Kasumi-1 (cell line): ENCODE data around the gene LARP4B.
"Not testable (repeated sequence)": the region's sequence is repeated elsewhere in the genome, so short reads cannot be mapped to it uniquely, and the experiment has no call there.

Source experiments
- DNase-seq, 2 experiments: peaks; one replicate each; lab custom pipeline; 2025; lab: John Stamatoyannopoulos, UW

Gene LARP4B

GRCh38 chr10:786633-787474 is 144.7 kb downstream of the LARP4B start:
- no peak for DNase-seq

DNA sequence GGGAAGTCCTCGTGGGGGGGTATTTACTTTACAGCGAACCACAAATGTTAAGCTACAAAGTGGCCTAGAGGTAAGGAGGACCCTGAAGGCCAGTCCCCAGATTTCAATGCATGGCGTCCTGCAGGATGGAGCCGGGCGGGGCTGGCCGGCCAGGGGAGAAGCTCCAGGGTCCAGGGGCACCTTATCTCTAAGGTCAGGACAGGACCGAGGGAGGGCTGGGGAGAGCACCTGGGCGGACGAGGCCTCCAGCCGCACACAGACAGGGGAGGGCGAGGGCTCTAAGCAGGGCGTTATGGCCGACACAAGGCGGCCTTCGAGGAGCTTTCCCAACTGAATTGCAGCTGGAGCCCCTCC is 145.7 kb downstream of the LARP4B start:
- no peak for DNase-seq

DNA sequence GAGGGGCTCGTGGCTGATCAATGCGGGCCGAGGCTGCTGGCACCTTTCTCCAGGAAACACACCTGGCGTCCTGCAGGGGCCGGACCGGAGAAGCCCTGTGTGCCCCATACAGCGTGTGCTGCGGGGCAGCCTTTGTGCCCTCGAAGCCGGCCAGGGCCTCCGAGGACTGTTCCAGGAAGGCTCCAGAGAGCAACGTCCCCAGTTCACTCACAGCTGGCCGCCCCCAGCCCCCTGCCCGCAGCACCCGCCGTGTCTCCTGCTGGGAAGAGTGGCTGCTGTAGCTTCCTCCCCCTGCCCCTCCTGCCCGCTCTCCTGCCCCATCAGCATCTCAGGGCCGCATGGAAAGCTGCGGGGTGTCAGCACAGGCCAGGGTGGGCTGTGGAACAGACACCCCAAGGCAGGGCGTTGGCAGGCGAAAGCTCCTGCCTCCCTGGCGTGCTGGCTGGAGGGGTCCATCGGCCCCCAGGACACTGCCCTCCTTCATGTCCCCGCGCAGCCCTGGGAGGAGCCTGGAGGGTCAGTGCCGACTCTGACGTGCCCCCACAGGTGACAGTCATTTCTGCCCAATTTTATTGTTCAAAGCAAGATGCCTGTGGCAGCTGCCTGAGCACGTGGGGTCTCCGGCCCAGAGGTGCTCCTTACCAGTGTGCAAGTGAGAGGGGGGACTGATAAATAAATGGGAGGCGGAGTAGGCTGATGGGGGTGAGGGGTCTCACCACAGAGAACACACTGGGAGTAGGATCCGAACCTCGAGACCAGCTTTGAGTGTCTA is 146.2 kb downstream of the LARP4B start:
- no peak for DNase-seq

DNA sequence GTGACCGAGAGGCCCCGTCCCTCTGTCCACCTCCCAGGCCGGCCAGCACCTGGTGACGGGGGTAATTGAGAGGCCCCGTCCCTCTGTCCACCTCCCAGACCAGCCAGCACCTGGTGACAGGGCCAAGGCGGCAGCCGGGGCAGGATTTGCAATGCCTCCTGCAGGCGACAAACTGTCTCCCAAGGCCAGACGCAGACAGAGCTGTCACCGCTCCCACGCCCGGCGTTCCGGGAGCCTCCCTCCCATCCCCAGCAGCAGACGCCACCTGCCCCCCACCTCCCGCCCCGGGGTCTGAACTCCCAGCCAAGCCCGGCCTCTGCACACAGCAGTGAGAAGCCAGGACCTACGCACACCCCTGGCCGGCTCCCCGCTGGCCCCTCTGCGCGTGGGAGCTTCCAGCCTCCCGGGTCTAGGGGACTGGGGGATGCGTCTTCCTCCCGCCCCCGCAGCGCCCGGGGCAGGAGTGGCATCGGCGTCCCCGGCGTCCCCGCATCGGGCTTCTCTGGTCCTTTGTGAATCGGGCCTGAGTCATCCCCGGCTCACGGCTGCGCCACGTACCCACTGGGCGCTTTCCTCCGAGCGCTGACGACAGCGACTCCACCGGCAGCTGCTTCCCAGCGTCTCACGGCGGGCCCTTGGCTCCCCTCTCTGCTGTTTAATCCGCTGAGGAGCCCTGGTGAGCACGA is 147.0 kb downstream of the LARP4B start:
- peak; percentile 76 to 77 for DNase-seq

DNA sequence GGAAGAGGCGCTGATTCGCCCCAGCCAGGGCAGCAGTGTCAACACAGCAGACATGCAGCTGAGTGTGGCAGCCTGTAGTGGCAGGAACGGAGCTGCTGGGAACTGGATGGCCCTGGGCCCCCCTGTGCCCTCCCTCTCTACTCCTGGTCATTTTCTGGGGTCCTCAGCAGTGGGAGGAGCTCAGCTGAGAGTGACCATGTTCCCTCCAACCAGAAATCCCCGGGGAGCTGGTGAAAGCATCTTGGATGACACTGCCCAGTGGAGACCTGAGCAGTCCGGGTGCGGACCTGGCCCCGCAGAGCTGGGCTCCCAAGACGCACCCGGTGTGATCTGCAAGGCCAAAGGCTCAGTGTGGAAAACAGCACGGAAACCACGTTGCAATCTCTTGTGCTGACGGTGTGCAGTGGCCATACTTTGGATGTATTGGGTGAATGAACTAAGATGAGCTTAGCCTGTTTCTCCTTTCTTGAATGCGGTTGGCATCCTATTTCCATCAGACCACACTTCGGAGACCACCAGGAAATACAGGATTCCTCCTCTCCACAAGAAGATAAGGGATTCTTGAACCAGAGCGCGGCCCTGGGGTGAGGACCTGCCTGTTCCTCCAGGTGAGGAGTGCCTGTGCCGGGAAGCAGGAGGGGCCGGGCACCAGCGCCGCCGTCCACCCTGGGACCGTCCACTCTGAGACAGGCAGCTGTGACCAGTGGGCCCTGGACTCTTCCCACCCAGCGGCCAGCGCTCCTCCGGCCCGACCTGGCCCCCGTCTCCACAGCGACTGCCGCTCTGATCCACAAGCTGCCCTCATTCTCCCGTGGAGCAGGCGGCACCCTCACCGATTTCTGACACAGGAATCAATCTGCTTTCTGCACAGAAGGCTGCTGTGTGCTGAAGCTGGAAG is 148.5 kb downstream of the LARP4B start:
- DNase-seq = no peak

DNA sequence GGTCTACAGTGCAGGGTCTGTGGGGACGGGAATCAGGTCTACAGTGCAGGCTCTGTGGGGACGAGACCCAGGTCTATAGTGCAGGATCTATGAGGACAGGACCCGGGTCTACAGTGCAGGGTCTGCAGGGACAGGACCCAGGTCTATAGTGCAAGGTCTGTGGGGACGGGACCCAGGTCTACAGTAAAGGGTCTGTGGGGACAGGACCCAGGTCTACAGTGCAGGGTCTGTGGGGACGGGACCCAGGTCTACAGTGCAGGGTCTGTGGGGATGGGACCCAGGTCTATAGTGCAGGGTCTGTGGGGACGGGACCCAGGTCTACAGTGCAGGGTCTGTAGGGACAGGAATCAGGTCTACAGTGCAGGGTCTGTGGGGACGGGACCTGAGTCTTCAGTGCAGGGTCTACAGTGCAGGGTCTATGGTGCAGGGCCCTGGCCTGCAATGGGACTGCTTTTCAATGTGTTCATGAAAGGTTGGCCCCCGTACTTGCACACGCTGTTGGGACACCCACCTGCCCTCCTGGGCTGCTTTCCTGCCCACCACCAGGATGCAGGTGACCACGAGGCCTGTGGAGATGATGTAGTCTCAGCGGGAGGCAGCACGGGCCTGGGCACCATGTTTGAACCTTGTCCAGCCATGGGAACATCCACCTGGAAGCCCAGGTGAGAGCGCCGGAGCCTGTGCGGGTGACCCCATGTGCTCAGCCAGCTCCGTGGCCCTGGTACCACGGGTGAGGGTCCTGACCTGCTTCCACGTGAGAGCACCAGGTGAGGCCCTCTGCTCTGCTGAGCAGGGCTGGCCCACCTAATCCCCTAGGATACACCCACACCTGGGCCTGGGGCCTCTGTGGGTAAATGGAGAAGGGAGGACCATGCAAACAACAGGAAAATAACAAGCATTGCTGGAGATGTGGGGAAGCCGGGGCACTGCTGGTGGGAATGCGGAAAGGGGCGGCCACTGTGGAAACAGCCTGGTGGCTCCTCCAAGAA is 150.7 kb downstream of the LARP4B start:
- no peak for DNase-seq

DNA sequence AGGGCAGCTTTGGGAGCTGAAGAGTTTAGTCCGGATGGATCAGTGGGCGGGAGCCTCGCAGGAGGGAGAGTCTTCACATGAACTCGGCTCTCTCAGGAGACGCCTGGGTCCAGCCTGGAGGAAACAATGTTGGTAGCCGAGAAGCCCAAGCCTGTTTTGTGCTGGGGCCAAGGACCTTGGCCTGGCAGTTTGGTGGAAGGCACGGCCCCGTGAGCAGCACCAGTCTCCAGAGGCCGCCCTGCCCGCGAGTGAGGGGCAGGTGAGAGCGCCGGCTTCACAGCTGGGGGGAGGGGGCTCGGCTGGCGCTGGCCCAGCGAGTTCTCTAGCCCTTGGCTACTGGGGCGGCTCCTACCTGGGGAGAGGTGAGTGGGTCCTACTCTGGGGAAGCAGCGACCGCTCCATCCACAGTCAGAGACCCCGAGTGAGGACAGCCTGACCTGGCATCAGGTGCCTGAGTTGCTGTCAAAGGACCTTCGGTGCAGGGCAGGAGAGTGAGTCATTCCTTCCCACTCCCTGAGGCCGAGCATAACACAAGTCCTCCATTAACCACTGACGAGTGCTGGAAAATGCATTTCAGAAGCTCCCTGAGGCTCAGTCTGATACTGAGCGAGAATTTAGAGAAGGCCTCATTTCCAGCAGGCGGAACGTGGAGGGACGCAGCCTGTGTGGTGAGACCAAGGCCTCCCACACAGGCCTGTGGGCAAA is 152.7 kb downstream of the LARP4B start:
- DNase-seq = no peak

DNA sequence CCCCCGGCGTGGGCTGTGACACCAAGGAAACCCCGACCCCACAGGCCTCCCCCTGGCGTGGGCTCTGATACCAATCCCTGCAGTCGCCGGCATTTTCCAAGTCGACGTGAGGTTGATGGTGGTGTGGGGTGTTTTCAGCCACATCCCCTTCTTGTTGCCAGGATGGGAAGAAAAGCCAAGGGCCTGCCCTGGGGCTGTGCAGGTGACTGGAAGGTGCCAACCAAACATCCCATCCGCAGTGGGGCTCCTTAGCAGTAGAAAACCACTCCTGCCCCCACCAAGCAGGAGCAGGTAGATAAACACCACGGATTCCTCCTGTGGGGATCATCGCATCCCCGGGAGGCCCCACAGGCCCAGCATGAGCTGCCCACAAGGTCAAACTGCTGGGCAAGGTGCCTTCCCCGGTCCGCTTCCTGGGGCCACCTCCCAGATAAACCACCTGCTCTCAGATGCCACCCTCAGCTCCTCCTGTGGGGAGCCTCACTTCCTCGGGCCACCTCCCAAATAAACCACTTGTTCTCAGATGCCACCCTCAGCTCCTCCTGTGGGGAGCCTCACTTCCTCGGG is 153.5 kb downstream of the LARP4B start:
- no peak for DNase-seq

GRCh38 chr10:776772-777171 is 154.7 kb downstream of the LARP4B start:
- no peak for DNase-seq

GRCh38 chr10:775245-776075 is 156.0 kb downstream of the LARP4B start:
- peak; percentile 40 to 68 for DNase-seq

DNA sequence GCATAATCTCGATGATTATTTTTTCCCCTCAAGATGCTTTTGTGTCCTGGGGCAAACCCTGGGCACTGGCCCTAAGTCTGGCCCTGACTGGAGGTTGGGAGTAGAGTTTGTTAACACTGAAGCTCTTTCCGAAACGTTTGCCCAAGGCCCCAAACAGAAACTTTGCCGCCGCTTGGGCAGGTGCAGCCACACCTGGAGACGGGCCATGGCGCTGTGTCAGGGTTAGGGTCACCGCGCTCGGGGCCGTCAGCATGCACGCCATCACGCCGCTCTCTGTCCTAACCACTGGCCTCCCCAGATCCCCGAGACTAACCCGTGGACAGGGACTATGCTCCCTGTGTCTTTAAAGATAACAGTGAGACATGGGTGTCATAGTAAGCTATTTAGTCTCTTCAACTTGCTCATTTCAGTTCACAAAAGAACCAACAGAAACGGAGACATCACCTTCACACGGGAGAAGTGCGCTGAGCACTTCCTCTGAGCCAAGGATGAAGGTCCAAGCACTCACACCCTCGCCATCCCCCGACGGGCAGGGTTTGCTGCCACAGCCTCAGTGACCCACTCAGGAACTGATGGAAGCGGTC is 156.8 kb downstream of the LARP4B start:
- no peak for DNase-seq

GRCh38 chr10:774223-774622 is 157.3 kb downstream of the LARP4B start:
- DNase-seq = no peak

DNA sequence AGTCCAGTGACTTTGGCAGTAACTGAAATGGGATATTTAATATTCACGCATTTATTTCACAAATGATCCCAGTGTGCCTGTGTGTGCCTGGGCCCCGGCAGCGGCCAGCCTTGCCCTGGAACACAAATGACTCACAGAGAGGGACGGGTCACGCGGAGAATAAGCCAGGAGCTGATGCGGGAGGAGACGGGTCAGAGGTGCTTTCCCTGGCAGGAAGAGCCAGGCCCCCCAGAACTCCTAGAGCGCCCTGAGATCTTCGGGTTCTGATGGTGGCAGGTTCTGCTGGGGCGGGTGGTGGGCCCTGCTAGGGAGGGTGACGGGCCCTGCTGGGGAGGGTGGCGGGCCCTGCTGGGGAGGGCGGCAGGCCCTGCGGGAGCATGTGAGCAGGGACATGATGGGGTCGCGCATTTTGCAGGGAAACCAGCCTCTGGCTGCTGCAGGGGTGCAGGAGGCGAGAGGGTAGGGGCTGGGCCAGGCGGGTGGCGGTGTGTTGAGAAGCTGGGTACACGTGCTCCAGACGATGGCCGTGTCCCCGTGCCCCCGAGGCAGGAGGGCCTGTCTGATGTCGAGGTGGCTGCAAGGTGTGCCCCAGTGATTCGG is 157.8 kb downstream of the LARP4B start:
- DNase-seq = no peak

- no peak for DNase-seq
These were observed 159.3 kb downstream of the LARP4B start for GRCh38 chr10:772227-772637.

DNA sequence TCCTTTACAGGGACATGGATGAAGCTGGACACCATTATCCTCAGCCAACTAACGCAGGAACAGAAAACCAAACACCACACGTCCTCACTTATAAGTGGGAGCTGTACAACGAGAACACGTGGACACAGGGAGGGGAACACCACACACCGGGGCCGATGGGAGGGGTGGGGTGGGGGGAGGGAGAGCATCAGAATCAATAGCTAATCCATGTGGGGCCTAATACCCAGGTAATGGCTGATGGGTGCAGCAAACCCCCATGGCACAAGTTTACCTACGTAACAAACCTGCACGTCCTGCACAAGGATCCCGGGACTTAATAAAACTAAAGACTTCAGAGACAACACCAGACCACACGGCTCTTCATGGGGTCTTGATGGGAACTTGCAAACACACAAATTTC is 159.9 kb downstream of the LARP4B start:
- DNase-seq = no peak

DNA sequence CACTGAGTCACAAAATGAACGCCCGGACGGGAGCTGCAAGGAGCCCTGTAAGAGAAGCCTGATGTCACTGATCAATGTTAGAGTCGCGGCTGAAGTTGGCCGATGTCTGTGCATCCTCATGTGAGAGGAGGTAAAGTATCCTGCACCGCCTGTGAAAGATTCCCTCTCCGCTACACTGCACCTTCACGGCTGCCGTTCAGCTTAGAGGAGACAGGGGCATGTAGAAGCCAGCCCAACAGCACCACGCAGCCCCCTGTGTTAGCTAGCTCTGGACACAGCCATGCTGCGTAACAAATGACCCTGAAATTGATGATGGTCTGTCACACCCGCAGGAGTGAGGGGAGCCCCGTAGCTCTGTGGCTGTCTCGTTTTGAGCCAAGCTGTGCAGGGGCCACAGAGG is 160.5 kb downstream of the LARP4B start:
- no peak for DNase-seq

- not testable (repeated sequence) for DNase-seq
These were observed 161.3 kb downstream of the LARP4B start for GRCh38 chr10:770048-770712.
